Aortic smooth muscle cell (primary cell): Measurements from ENCODE around the gene POLR2B. TPM values are rescaled to one million over a fixed set of nuclear protein-coding genes. Genes with fewer than 3 reads are reported as not detected.

Experiments used
- total RNA-seq: library from RNA; depleted of rRNA; stranded (reverse); fragments of >200 nt; gene quantifications from 2 replicates; pipeline ENCODE4 v1.2.3, GENCODE V29; 2014

POLR2B gene
- total RNA-seq = 106 and 116 TPM in 2 replicates

GRCh38 chr4:56978750-56979303, at the start of gene POLR2B:
Gene POLR2B (plus strand): TSS chr4:56978896. CDS start chr4:56978986, 90 bp downstream.

GRCh38 chr4:56977321-56978012, 1.2 kb upstream of the POLR2B start, which contains the start of gene NOA1:
Gene NOA1 (minus strand): TSS chr4:56977606. CDS start chr4:56977585, 21 bp downstream.

Other genes starting within 250 kb of the POLR2B start
- gene SPINK2, start 157.2 kb upstream of the POLR2B start, total RNA-seq = not detected in 2 replicates
- gene REST, start 71.0 kb upstream of the POLR2B start, total RNA-seq = 27.7 and 31.3 TPM in 2 replicates
- gene NOA1, start 1.3 kb upstream of the POLR2B start, total RNA-seq = 12.3 and 15.8 TPM in 2 replicates
- 595 and 980 TPM in 2 replicates for gene IGFBP7, start 131.5 kb downstream of the POLR2B start, total RNA-seq